ENCODE results near the gene PRKACB. TPM values are rescaled to one million over a fixed set of nuclear protein-coding genes. Genes with fewer than 3 reads are reported as not detected.

Gene PRKACB
- total and polyA plus RNA-seq, 10 of the 15 experiments (the other 5 are each of a cell fraction or from before 2014, with no cell fraction given): 3.1 to 9.0 (median 7.1) TPM; not detected in 1

GRCh38 chr1:84217239-84217638 lies 73.2 kb downstream of the PRKACB start:
- Histone ChIP-seq H3K36me3 (ENCODE audit: control insufficient read depth in 2 of 2, insufficient read depth in 2 of 2, low read length in 1 of 2) (no peaks in the 10 kb centered on the region), H3K9ac (ENCODE audit: control insufficient read depth, insufficient read depth, low read length) (no peak overlapping the region), H3K79me2 (ENCODE audit: control insufficient read depth, insufficient read depth, low read length) (no peaks in the 10 kb centered on the region), H3K4me3 (no peak overlapping the region), H3K27me3 (replicated peaks in 1 of 2; ENCODE audit: control insufficient read depth in 2 of 2, insufficient read depth in 2 of 2, low read length in 1 of 2) (no peaks in the 10 kb centered on the region), H3K4me2 (ENCODE audit: control insufficient read depth, insufficient read depth) (no peak overlapping the region), H3K27ac (ENCODE audit: control insufficient read depth, insufficient read depth) (no peak overlapping the region), H4K20me1 (ENCODE audit: control insufficient read depth, insufficient read depth) (no peaks in the 10 kb centered on the region), H3K9me3 (replicated peaks; ENCODE audit: control insufficient read depth, insufficient read depth, low read length) (no peaks in the 10 kb centered on the region), H3K4me1 (ENCODE audit: control insufficient read depth, insufficient read depth, low read length) (no peaks in the 10 kb centered on the region), H2AFZ (ENCODE audit: control insufficient read depth, low read depth, low read length) (no peak overlapping the region)
- SMC1A ChIA-PET (ENCODE audit: uncharacterized antibody, unreplicated experiment): no interaction called here
- FAIRE-seq (no peak), DNase-seq (ENCODE audit: low read depth, low spot score) (no peak), ATAC-seq (no peak)
- no TSS peak for BruUV-seq (replicated peaks)
- intact Hi-C loops (cut with micrococcal nuclease; ENCODE audit: unreplicated experiment) (no loop called here), in situ Hi-C loops (cut with MboI) (no loop called here)
- CTCF ChIA-PET: no interaction called here
- RAD21 ChIA-PET (ENCODE audit: unreplicated experiment): no interaction called here
- POLR2A ChIA-PET: no interaction called here
- no peak for TF ChIP-seq BCL11A (IDR thresholded peaks at IDR 0.05; ENCODE audit: low read depth, low read length)
- no peak for TF ChIP-seq SMC3 (IDR thresholded peaks at IDR 0.05; ENCODE audit: borderline replicate concordance, low read length)
- TF ChIP-seq POU2F2 (IDR thresholded peaks at IDR 0.05; ENCODE audit: borderline replicate concordance, low read depth, low read length): no peak
- TF ChIP-seq, protein P1, sequence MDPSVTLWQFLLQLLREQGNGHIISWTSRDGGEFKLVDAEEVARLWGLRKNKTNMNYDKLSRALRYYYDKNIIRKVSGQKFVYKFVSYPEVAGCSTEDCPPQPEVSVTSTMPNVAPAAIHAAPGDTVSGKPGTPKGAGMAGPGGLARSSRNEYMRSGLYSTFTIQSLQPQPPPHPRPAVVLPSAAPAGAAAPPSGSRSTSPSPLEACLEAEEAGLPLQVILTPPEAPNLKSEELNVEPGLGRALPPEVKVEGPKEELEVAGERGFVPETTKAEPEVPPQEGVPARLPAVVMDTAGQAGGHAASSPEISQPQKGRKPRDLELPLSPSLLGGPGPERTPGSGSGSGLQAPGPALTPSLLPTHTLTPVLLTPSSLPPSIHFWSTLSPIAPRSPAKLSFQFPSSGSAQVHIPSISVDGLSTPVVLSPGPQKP (IDR thresholded peaks at IDR 0.05; ENCODE audit: low read depth, low read length): no peak
- no peak for TF ChIP-seq HDAC6 (IDR thresholded peaks at IDR 0.05; ENCODE audit: unreplicated experiment)
- TF ChIP-seq NR2C2 (IDR thresholded peaks at IDR 0.05; ENCODE audit: borderline replicate concordance, control insufficient read depth, insufficient read length, low read depth): no peak
- no peak for TF ChIP-seq BMI1 (IDR thresholded peaks at IDR 0.05; ENCODE audit: borderline replicate concordance)
- TF ChIP-seq, protein P2, sequence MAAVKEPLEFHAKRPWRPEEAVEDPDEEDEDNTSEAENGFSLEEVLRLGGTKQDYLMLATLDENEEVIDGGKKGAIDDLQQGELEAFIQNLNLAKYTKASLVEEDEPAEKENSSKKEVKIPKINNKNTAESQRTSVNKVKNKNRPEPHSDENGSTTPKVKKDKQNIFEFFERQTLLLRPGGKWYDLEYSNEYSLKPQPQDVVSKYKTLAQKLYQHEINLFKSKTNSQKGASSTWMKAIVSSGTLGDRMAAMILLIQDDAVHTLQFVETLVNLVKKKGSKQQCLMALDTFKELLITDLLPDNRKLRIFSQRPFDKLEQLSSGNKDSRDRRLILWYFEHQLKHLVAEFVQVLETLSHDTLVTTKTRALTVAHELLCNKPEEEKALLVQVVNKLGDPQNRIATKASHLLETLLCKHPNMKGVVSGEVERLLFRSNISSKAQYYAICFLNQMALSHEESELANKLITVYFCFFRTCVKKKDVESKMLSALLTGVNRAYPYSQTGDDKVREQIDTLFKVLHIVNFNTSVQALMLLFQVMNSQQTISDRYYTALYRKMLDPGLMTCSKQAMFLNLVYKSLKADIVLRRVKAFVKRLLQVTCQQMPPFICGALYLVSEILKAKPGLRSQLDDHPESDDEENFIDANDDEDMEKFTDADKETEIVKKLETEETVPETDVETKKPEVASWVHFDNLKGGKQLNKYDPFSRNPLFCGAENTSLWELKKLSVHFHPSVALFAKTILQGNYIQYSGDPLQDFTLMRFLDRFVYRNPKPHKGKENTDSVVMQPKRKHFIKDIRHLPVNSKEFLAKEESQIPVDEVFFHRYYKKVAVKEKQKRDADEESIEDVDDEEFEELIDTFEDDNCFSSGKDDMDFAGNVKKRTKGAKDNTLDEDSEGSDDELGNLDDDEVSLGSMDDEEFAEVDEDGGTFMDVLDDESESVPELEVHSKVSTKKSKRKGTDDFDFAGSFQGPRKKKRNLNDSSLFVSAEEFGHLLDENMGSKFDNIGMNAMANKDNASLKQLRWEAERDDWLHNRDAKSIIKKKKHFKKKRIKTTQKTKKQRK (IDR thresholded peaks at IDR 0.05; ENCODE audit: low read depth, low read length): no peak
- TF ChIP-seq CREM (IDR thresholded peaks at IDR 0.05; ENCODE audit: low read depth): no peak
- no peak for TF ChIP-seq EGR1 (IDR thresholded peaks at IDR 0.05; ENCODE audit: borderline replicate concordance in 1 of 2, low read depth in 2 of 2, low read length in 2 of 2)
- no peak for TF ChIP-seq IKZF2 (IDR thresholded peaks at IDR 0.05)
- TF ChIP-seq, protein P3, sequence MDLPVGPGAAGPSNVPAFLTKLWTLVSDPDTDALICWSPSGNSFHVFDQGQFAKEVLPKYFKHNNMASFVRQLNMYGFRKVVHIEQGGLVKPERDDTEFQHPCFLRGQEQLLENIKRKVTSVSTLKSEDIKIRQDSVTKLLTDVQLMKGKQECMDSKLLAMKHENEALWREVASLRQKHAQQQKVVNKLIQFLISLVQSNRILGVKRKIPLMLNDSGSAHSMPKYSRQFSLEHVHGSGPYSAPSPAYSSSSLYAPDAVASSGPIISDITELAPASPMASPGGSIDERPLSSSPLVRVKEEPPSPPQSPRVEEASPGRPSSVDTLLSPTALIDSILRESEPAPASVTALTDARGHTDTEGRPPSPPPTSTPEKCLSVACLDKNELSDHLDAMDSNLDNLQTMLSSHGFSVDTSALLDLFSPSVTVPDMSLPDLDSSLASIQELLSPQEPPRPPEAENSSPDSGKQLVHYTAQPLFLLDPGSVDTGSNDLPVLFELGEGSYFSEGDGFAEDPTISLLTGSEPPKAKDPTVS (IDR thresholded peaks at IDR 0.05; ENCODE audit: low read depth, low read length): no peak
- no peak for TF ChIP-seq ATF7 (IDR thresholded peaks at IDR 0.05; ENCODE audit: low read depth)
- no peak for TF ChIP-seq FOXM1 (IDR thresholded peaks at IDR 0.05; ENCODE audit: low read depth, low read length)
- no peak for TF ChIP-seq PRDM15 (CRISPR knock-in tag; IDR thresholded peaks at IDR 0.05)
